Fibroblast of lung (primary cell): ENCODE measurements around the gene PRR36. TPM values are rescaled to one million over a fixed set of nuclear protein-coding genes. Genes with fewer than 3 reads are reported as not detected.

Experiments used
- DNase-seq, 2 donors: peaks; one replicate each; pipeline versions ENCODE4 v3.0.0 to v3.0.0-alpha.2; 2010; ENCODE audit warnings: low read depth in 2 of 2
- H2AFZ ChIP-seq: 2 replicates; pipeline ENCODE4 v1.5.1; 2012; ENCODE audit warnings: low read length, control low read depth, inconsistent platforms
- H3K27ac ChIP-seq: 2 replicates; pipeline ENCODE4 v1.5.1; 2011; ENCODE audit warnings: low read length, control low read depth; ENCODE audit not compliant: insufficient read depth
- H3K27me3 ChIP-seq: 2 replicates; pipeline ENCODE4 v1.5.1; 2011; ENCODE audit warnings: mild to moderate bottlenecking, low read length; ENCODE audit not compliant: control insufficient read depth, insufficient read depth
- H3K36me3 ChIP-seq: 2 replicates; pipeline ENCODE4 v1.5.1; 2011; ENCODE audit warnings: low read length; ENCODE audit not compliant: control insufficient read depth, insufficient read depth
- H3K4me1 ChIP-seq: 2 replicates; pipeline ENCODE4 v1.5.1; 2011; ENCODE audit warnings: low read length; ENCODE audit not compliant: control insufficient read depth, insufficient read depth; ENCODE audit errors: extremely low read depth
- H3K4me2 ChIP-seq: 2 replicates; pipeline ENCODE4 v1.5.1; 2011; ENCODE audit warnings: low read length, control low read depth; ENCODE audit not compliant: insufficient read depth; ENCODE audit errors: extremely low read depth
- H3K4me3 ChIP-seq, 4 experiments: fragments of 200-600 bp in 1 of 4; sonication (generic) in 1 of 4; replicated peaks in 1 of 4; 2 replicates each; pipeline ENCODE4 v1.5.1; 2011 to 2016; ENCODE audit warnings: low read length in 4 of 4, low read depth in 3 of 4, mild to moderate bottlenecking in 3 of 4, control low read depth in 2 of 4, inconsistent platforms in 1 of 4, mixed read lengths in 1 of 4; ENCODE audit not compliant: insufficient read depth in 1 of 4; ENCODE audit errors: control extremely low read depth in 1 of 4
- H3K79me2 ChIP-seq: 2 replicates; pipeline ENCODE4 v1.5.1; 2012; ENCODE audit warnings: mild to moderate bottlenecking, low read length, inconsistent platforms; ENCODE audit not compliant: control insufficient read depth, insufficient read depth
- H3K9ac ChIP-seq: 2 replicates; pipeline ENCODE4 v1.5.1; 2011; ENCODE audit warnings: mild to moderate bottlenecking, low read length, control low read depth; ENCODE audit not compliant: insufficient read depth
- H3K9me3 ChIP-seq: 2 replicates; pipeline ENCODE4 v1.5.1; 2012; ENCODE audit warnings: low read depth, low read length; ENCODE audit not compliant: control insufficient read depth, insufficient read depth
- H4K20me1 ChIP-seq: 2 replicates; pipeline ENCODE4 v1.5.1; 2011; ENCODE audit warnings: low read length; ENCODE audit not compliant: control insufficient read depth, insufficient read depth; ENCODE audit errors: extremely low read depth
- EZH2 ChIP-seq: IDR thresholded peaks from 2 replicates; pipeline ENCODE4 v1.5.1; 2012; ENCODE audit warnings: low read length, control low read depth, mild to moderate bottlenecking; ENCODE audit errors: missing control alignments
- polyA plus RNA-seq, 2 donors: library from polyadenylated mRNA; depleted of rRNA in 1 of 2; stranded (reverse) in 1 of 2; unstranded in 1 of 2; fragments of >200 nt; gene quantifications; 2 replicates each; pipeline ENCODE4 v1.2.1, GENCODE V29; 2011 to 2012; ENCODE audit warnings: missing spikeins in 1 of 2
- total RNA-seq: library from RNA; depleted of rRNA; stranded (reverse); fragments of >200 nt; gene quantifications from 2 replicates; pipeline ENCODE4 v1.2.1, GENCODE V29; 2014
- TF ChIP-seq, protein P1 (sequence below), 2 donors: IDR thresholded peaks in 1 of 2; conservative IDR thresholded peaks in 1 of 2; 1 replicate in 1 of 2; 2 replicates in 1 of 2; pipeline ENCODE4 v1.5.1; 2011 to 2012; ENCODE audit warnings: low read length in 2 of 2, control low read depth in 1 of 2, inconsistent platforms in 1 of 2, low read depth in 1 of 2, mild to moderate bottlenecking in 1 of 2

PRR36 gene
- total and polyA plus RNA-seq, 2 donors (not counting 1 experiment from before 2014, with no cell fraction given): under 0.01 TPM; not detected in 1

DNA sequence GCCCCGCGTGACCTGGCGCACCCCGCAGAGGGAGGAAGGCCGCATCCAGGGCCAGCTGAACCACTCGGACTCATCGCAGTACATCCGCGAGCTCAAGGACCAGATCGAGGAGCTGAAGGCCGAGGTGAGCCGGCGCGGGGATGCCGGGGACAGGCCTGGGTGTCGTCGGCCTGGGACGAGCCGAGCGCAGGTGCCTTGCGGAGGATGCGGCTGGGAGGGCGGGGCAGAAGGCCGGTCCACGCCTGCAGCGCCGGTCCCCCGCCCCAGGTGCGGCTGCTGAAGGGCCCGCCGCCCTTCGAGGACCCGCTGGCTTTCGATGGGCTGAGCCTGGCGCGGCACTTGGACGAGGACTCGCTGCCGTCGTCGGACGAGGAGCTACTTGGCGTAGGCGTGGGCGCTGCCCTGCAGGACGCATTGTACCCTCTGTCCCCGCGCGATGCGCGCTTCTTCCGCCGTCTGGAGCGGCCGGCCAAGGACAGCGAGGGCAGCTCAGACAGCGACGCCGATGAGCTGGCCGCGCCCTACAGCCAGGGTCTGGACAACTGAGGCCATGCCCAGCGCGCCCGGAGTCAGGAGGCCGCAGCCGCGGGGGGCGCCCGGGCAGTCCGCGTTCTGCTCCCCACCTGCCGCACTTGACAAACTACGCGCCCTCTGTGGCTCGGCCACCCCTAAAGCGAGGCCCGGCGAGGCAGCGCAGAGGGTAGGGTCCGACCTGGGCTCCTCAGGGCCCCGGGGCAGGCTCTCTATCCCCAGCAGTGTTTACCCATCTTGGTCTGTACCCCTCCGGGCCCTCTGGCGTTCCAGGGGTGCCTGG is 10.8 kb downstream of the PRR36 start:
- Histone ChIP-seq H3K36me3 (no peaks in the 10 kb centered on the region), H3K27me3 (no peaks in the 10 kb centered on the region), H3K4me2 (no peak overlapping the region), H3K79me2 (no peaks in the 10 kb centered on the region), H3K4me1 (no peaks in the 10 kb centered on the region), H3K4me3 (no peak overlapping the region), H2AFZ (no peak overlapping the region), H3K9me3 (no peaks in the 10 kb centered on the region), H4K20me1 (no peaks in the 10 kb centered on the region), H3K9ac (no peak overlapping the region), H3K27ac (no peak overlapping the region)
- TF ChIP-seq, protein P1, sequence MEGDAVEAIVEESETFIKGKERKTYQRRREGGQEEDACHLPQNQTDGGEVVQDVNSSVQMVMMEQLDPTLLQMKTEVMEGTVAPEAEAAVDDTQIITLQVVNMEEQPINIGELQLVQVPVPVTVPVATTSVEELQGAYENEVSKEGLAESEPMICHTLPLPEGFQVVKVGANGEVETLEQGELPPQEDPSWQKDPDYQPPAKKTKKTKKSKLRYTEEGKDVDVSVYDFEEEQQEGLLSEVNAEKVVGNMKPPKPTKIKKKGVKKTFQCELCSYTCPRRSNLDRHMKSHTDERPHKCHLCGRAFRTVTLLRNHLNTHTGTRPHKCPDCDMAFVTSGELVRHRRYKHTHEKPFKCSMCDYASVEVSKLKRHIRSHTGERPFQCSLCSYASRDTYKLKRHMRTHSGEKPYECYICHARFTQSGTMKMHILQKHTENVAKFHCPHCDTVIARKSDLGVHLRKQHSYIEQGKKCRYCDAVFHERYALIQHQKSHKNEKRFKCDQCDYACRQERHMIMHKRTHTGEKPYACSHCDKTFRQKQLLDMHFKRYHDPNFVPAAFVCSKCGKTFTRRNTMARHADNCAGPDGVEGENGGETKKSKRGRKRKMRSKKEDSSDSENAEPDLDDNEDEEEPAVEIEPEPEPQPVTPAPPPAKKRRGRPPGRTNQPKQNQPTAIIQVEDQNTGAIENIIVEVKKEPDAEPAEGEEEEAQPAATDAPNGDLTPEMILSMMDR (conservative IDR thresholded peaks at IDR 0.05 in 1 of 2, IDR thresholded peaks at IDR 0.05 in 1 of 2; ENCODE audit: low read depth in 1 of 2, low read length in 2 of 2): no peak
- TF ChIP-seq EZH2: no peak
- no peak for DNase-seq

DNA sequence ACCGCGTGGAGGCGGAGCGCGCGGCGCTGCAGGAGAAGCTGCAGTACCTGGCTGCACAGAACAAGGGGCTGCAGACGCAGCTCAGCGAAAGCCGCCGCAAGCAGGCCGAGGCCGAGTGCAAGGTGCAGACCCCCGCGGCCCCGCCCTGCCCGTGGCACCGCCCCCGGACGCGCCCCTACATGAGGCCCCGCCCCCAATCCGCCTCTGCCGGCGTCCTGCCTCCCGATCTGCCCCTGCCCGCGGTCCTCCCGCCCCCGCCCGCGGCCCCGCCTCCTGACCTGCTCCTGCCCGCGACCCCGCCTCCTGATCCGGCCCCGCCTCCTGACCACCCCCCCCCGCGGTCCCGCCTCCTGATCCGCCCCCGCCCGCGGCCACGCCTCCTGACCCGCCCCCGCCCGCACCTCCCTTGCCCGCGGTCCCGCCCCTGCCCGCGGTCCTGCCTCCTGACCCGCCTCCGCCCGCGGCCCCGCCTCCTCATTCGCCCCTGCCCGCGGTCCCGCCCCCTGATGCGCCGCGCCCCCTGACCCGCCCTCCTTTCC is 11.7 kb downstream of the PRR36 start:
- Histone ChIP-seq H2AFZ (no peak overlapping the region), H3K9ac (no peak overlapping the region), H3K4me2 (no peak overlapping the region), H4K20me1 (no peaks in the 10 kb centered on the region), H3K27ac (no peak overlapping the region), H3K4me3 (no peak overlapping the region), H3K9me3 (no peaks in the 10 kb centered on the region), H3K4me1 (no peaks in the 10 kb centered on the region), H3K79me2 (no peaks in the 10 kb centered on the region), H3K27me3 (no peaks in the 10 kb centered on the region), H3K36me3 (no peaks in the 10 kb centered on the region)
- DNase-seq: peak; percentile 42 to 52
- TF ChIP-seq, protein P1 (conservative IDR thresholded peaks at IDR 0.05 in 1 of 2, IDR thresholded peaks at IDR 0.05 in 1 of 2; ENCODE audit: low read depth in 1 of 2, low read length in 2 of 2): no peak
- no peak for TF ChIP-seq EZH2

DNA sequence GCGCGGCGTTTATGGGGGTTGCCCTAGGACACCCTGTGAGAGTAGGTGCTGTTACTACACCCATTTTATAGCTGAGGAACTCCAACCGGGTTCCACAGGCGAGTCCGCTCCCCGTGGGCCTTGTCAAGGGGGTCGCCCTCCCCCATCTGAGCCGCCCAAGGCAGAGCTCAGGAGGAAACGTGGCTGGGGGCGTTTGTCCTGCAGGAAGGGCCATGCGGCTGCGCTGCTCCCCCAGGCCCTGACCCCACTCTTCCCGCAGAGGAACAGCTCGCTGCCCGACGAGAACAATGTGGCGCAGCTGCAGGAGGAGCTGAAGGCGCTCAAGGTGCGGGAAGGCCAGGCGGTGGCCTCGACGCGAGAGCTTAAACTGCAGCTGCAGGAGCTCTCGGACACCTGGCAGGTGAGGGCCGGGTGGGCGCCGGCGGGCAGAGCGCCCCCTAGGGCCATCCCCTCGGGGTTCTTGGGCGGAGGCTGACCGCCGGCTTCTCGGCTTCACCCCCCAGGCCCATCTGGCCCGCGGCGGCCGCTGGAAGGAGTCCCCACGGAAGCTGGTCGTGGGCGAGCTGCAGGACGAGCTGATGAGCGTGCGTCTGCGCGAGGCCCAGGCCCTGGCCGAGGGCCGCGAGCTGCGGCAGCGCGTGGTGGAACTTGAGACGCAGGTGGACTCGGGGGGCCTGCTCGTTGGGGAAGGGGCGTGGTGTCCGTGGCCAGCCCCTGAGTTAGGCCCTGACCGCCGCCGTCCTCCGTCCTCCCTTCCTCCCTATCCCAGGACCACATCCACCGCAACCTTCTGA is 12.4 kb downstream of the PRR36 start:
- H3K79me2 ChIP-seq: no peaks in the 10 kb centered on the region

More for the DNA sequence above, 12.4 kb downstream of the PRR36 start:
- no peaks in the 10 kb centered on the region for H3K4me1 ChIP-seq
- H3K36me3 ChIP-seq: no peaks in the 10 kb centered on the region
- H3K27ac ChIP-seq: no peak overlapping the region
- H3K4me2 ChIP-seq: no peak overlapping the region
- no peak overlapping the region for H2AFZ ChIP-seq
- no peak overlapping the region for H3K9ac ChIP-seq
- DNase-seq: no peak
- H3K27me3 ChIP-seq: no peaks in the 10 kb centered on the region
- no peaks in the 10 kb centered on the region for H4K20me1 ChIP-seq
- no peak overlapping the region for H3K4me3 ChIP-seq
- no peaks in the 10 kb centered on the region for H3K9me3 ChIP-seq
- TF ChIP-seq, protein P1 (conservative IDR thresholded peaks at IDR 0.05 in 1 of 2, IDR thresholded peaks at IDR 0.05 in 1 of 2; ENCODE audit: low read depth in 1 of 2, low read length in 2 of 2): no peak
- no peak for TF ChIP-seq EZH2
